GM23338 (cell line): ENCODE measurements around the gene SIRT7. TPM values are rescaled to one million over a fixed set of nuclear protein-coding genes. Genes with fewer than 3 reads are reported as not detected.

Experiments
- ATAC-seq: fragments of 200-7000 bp; cut with Tn5 transposase; 3 replicates; pipeline ENCODE4 v1.9.1; 2020
- DNase-seq: peaks from one replicate; pipeline ENCODE4 v3.0.0-alpha.2; 2015; ENCODE audit warnings: low spot score
- H2AFZ ChIP-seq: fragments of 200-600 bp; sonication (generic); 2 replicates; pipeline ENCODE4 v1.8.0; 2016; ENCODE audit warnings: antibody characterized with exemption, mild to moderate bottlenecking, moderate library complexity
- H3F3A ChIP-seq: fragments of 200-600 bp; sonication (generic); replicated peaks from 2 replicates; pipeline ENCODE4 v1.8.0; 2017; ENCODE audit warnings: antibody characterized with exemption, mixed run types, low read depth
- H3K27ac ChIP-seq: fragments of 200-600 bp; sonication (generic); 2 replicates; pipeline ENCODE4 v1.6.1; 2016; ENCODE audit warnings: low read depth
- H3K27me3 ChIP-seq: fragments of 200-600 bp; sonication (generic); 2 replicates; pipeline ENCODE4 v1.8.0; 2016; ENCODE audit warnings: mild to moderate bottlenecking, mixed run types, moderate library complexity; ENCODE audit not compliant: insufficient read depth
- H3K36me3 ChIP-seq: fragments of 200-600 bp; sonication (generic); 2 replicates; pipeline ENCODE4 v1.8.0; 2016; ENCODE audit warnings: mild to moderate bottlenecking; ENCODE audit not compliant: insufficient read depth
- H3K4me1 ChIP-seq: fragments of 200-600 bp; sonication (generic); 2 replicates; pipeline ENCODE4 v1.8.0; 2016; ENCODE audit warnings: mild to moderate bottlenecking, moderate library complexity; ENCODE audit not compliant: insufficient read depth
- H3K4me2 ChIP-seq: fragments of 200-600 bp; sonication (generic); 2 replicates; pipeline ENCODE4 v1.7.1; 2017; ENCODE audit warnings: mixed run types
- H3K4me3 ChIP-seq: fragments of 200-600 bp; sonication (generic); 2 replicates; pipeline ENCODE4 v1.6.1; 2016; ENCODE audit warnings: mixed run types
- H3K79me2 ChIP-seq: fragments of 200-600 bp; sonication (generic); replicated peaks from 2 replicates; pipeline ENCODE4 v1.8.0; 2017; ENCODE audit warnings: mild to moderate bottlenecking; ENCODE audit not compliant: insufficient read depth
- H3K9me2 ChIP-seq: fragments of 200-600 bp; sonication (generic); 2 replicates; pipeline ENCODE4 v1.8.0; 2017; ENCODE audit not compliant: insufficient read depth
- H4K20me1 ChIP-seq: fragments of 200-600 bp; sonication (generic); replicated peaks from 2 replicates; pipeline ENCODE4 v1.8.0; 2017; ENCODE audit warnings: mild to moderate bottlenecking; ENCODE audit not compliant: insufficient read depth
- H3K27ac Mint-ChIP-seq: 2 replicates; pipeline ENCODE4 v1.8.0; 2020; ENCODE audit warnings: inconsistent platforms, mild to moderate bottlenecking, moderate library complexity, mixed read lengths
- H3K27me3 Mint-ChIP-seq: 3 replicates; pipeline ENCODE4 v1.8.0; 2022; ENCODE audit warnings: low read depth, mild to moderate bottlenecking, moderate library complexity, mixed read lengths, inconsistent platforms; ENCODE audit not compliant: insufficient read depth, poor library complexity
- H3K36me3 Mint-ChIP-seq: 3 replicates; pipeline ENCODE4 v1.8.0; 2021; ENCODE audit warnings: low read depth, mild to moderate bottlenecking, inconsistent platforms, moderate library complexity, mixed read lengths
- H3K4me1 Mint-ChIP-seq: 3 replicates; pipeline ENCODE4 v1.8.0; 2020; ENCODE audit warnings: mild to moderate bottlenecking, inconsistent platforms, mixed read lengths
- H3K4me3 Mint-ChIP-seq: 3 replicates; pipeline ENCODE4 v1.8.0; 2021; ENCODE audit warnings: moderate library complexity, mild to moderate bottlenecking, inconsistent platforms, mixed read lengths
- H3K9me3 Mint-ChIP-seq: 3 replicates; pipeline ENCODE4 v1.8.0; 2020; ENCODE audit warnings: moderate library complexity, mild to moderate bottlenecking, inconsistent platforms, mixed read lengths
- CREB1 ChIP-seq: fragments of 250-450 bp; sonication (Bioruptor Pico); IDR thresholded peaks from 2 replicates; pipeline ENCODE4 v1.5.0; 2020; ENCODE audit warnings: low read depth, mild to moderate bottlenecking, moderate library complexity
- ETS1 ChIP-seq: IDR thresholded peaks from 2 replicates; pipeline ENCODE4 v1.6.1; 2016; ENCODE audit warnings: antibody characterized with exemption
- EZH2 ChIP-seq: fragments of 200-600 bp; sonication (generic); IDR thresholded peaks from one replicate; pipeline ENCODE4 v1.8.0; 2017; ENCODE audit warnings: antibody characterized with exemption, mild to moderate bottlenecking, low read depth; ENCODE audit not compliant: unreplicated experiment
- EZH2phosphoT487 ChIP-seq: fragments of 200-600 bp; sonication (generic); IDR thresholded peaks from one replicate; pipeline ENCODE4 v1.8.1; 2018; ENCODE audit warnings: antibody characterized with exemption; ENCODE audit not compliant: unreplicated experiment
- JUNB ChIP-seq: IDR thresholded peaks from one replicate; pipeline ENCODE4 v1.6.1; 2016; ENCODE audit warnings: antibody characterized with exemption; ENCODE audit not compliant: unreplicated experiment
- NANOG ChIP-seq: IDR thresholded peaks from 2 replicates; pipeline ENCODE4 v1.6.1; 2016; ENCODE audit warnings: antibody characterized with exemption, borderline replicate concordance
- STAT1 ChIP-seq: IDR thresholded peaks from one replicate; pipeline ENCODE4 v1.6.1; 2016; ENCODE audit warnings: antibody characterized with exemption; ENCODE audit not compliant: unreplicated experiment
- ZNF331 ChIP-seq: fragments of 250-450 bp; sonication (Bioruptor Pico); IDR thresholded peaks from 2 replicates; pipeline ENCODE4 v1.5.0; 2020; ENCODE audit warnings: low read depth, mild to moderate bottlenecking, moderate library complexity
- ZNF462 ChIP-seq: fragments of 250-450 bp; sonication (Bioruptor Pico); IDR thresholded peaks from 2 replicates; pipeline ENCODE4 v1.5.0; 2020; ENCODE audit warnings: mild to moderate bottlenecking, moderate library complexity
- polyA plus RNA-seq: library from polyadenylated mRNA; unstranded; fragments of >200 nt; fragmentation: Nextera tagmentation; extraction: Ambion mirVana; gene quantifications from 2 replicates; pipeline ENCODE4 v1.2.1, GENCODE V29; 2016
- total RNA-seq: library from RNA; depleted of rRNA; stranded (reverse); fragments of >200 nt; shearing (Covaris generic); gene quantifications from 2 replicates; pipeline ENCODE4 v1.2.3, GENCODE V29; 2014

The SIRT7 gene
- total and polyA plus RNA-seq, 2 experiments from 2014 or later, result 16.3 to 20.8 TPM

GRCh38 chr17:81921996-81922565 lies 4.1 kb upstream of the SIRT7 start:
- peaks cover 38% of the 10 kb centered on the region for H3K27me3 Mint-ChIP-seq
- no peak for DNase-seq
- peaks cover 33% of the 10 kb centered on the region for H3K36me3 Mint-ChIP-seq
- no peaks in the 10 kb centered on the region; the same call in 1 of the 2 replicates for H3K36me3 ChIP-seq
- H3K79me2 ChIP-seq, result peaks cover 80% of the 10 kb centered on the region
- H3K9me3 Mint-ChIP-seq, result no peaks in the 10 kb centered on the region; the same call in 2 of the 3 replicates
- peaks cover 19% of the 10 kb centered on the region for H4K20me1 ChIP-seq
- peaks cover 36% of the 10 kb centered on the region for H3F3A ChIP-seq
- no peaks in the 10 kb centered on the region for H3K9me2 ChIP-seq
- TF ChIP-seq CREB1 (CRISPR knock-in tag) (no peak), JUNB (no peak), ZNF462 (CRISPR knock-in tag) (no peak), ZNF331 (CRISPR knock-in tag) (no peak), ETS1 (no peak), EZH2 (no peak), NANOG (no peak), EZH2phosphoT487 (no peak), STAT1 (no peak)
- H3K4me3 ChIP-seq, result no peak overlapping the region
- H3K27me3 ChIP-seq, result no peaks in the 10 kb centered on the region
- no peak overlapping the region for H2AFZ ChIP-seq
- H3K4me2 ChIP-seq, result 0 out of 2 replicates have a peak overlapping the region, but pooled peaks have one; percentile 64
- peak overlapping the region; percentile 56; the same call in 2 of the 3 replicates for H3K4me3 Mint-ChIP-seq
- H3K27ac Mint-ChIP-seq, result peak overlapping the region; percentile 89
- ATAC-seq, result no peak
- peak overlapping the region; percentile 50; the same call in 1 of the 2 replicates for H3K27ac ChIP-seq
- H3K4me1 ChIP-seq, result peaks cover 30% of the 10 kb centered on the region
- H3K4me1 Mint-ChIP-seq, result peaks cover 51% of the 10 kb centered on the region
